HT1080 (cell line): ENCODE data around the gene ZNF557. TPM values are rescaled to one million over a fixed set of nuclear protein-coding genes. Genes with fewer than 3 reads are reported as not detected.

Experiments
- DNase-seq: peaks from one replicate; pipeline ENCODE4 v3.0.0-alpha.2; 2015; ENCODE audit warnings: low read depth
- total RNA-seq: library from RNA; depleted of rRNA; stranded (reverse); fragments of >200 nt; shearing (Covaris generic); gene quantifications from 2 replicates; pipeline ENCODE4 v1.2.3, GENCODE V29; 2014

The ZNF557 gene
- total RNA-seq, 1 experiment from 2014 or later, result 8.5 TPM

DNA sequence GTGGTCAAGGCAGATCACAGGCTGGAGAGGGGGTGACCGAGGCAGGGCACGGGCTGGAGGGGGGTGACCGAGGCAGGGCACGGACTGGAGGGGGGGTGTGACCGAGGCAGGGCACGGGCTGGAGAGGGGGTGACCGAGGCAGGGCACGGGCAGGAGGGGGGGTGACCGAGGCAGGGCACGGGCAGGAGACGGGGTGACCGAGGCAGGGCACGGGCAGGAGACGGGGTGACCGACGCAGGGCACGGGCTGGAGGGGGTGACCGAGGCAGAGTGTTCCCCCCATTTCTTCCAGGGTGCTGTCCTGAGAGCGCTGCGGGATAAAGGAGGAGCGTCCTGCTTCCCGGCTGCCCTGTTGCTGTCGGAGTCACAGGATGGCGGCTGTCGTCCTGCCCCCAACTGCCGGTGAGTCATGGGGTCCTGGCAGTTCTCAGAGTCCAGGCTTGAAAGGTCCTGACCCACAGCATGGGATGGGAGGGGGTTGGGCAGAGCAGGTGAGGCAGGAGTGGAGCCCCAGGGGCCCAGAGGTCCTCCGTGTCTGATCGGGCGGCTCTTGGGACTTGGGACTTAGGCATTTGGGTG lies 5.3 kb downstream of the ZNF557 start:
- no peak for DNase-seq

DNA sequence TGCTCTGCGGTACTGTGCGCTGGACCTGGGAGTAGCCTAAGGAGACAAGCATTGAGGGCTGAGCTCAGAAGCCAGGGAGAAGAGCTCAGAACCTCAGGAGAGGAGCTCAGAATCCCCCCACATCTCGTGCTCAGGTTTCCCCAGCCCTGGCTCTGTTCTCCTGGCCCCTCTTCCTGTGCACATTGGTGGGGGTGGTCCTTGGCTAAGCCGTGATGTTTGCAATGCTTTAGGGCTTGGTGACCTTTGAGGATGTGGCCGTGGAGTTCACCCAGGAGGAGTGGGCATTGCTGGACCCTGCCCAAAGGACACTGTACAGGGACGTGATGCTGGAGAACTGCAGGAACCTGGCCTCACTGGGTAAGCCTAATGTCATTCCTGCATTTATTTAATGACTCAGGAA lies 6.6 kb downstream of the ZNF557 start:
- no peak for DNase-seq

- DNase-seq, result no peak
Observed at GRCh38 chr19:7078008-7078407, 8.5 kb downstream of the ZNF557 start.

GRCh38 chr19:7083076-7083956 lies 13.8 kb downstream of the ZNF557 start:
- DNase-seq, result peak; percentile 21

GRCh38 chr19:7088999-7089398 lies 19.5 kb downstream of the ZNF557 start:
- DNase-seq, result peak; percentile 15

GRCh38 chr19:7098096-7098495 lies 28.6 kb downstream of the ZNF557 start:
- no peak for DNase-seq

DNA sequence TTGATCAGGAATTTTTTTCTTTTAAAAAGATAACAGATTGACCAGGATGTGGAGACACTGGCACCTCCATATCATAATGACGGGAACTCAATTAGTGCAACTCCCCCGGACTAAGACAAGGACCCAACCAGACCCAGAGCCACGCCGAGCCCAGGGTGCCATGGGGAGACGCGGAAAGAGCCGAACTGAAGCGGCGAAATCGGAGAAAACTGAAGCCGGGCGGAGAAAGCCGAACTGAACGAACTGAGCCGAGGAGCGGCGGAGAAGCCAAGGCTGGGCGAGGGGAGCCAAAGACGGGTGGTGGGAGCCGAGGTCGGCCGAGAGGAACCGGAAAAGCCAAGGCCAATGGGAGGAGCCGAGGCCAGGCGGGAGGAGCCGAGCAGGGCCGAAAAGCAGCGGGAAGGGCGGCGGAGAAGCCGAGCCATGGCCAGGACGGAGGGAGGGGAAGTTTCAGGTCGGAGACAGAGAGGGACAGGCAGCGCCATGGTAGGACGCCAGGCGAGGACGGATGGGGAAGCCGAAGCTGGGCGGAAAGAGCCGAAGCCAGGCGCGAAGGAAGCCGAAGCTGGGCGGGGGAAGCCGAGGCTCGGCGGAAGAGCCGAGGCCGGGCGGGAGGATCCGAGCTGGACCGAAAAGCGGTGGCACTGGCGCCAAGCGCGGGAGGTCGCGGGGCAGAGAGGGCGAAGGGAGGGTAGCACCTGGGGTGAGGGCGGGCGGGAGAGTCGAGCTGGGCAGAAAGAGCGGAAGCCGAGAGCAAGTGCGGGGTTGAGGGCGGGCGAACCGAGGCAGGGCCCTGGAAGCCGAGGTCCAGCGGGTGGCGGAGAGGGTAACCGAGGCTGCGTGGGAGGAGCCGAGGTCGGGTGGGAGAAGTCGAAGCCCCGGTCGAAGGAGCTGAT lies 29.4 kb downstream of the ZNF557 start:
- DNase-seq, result peak; percentile 86

DNA sequence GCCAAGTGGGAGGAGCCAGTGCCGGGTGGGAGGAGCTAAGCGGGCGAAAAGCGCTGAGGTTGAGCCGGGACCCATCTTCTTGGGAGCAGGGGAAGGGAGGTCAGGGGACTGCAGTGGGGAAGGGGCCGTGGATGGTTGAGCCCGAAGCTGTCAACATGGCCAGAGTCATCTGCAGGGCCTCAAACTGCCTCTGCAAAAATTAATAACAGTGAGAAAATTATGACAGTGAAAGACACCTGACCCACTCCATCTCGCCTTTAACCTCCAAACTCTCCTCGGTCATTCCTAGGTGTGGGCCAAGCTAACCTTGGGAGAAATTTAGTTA lies 30.1 kb downstream of the ZNF557 start:
- DNase-seq, result no peak

DNA sequence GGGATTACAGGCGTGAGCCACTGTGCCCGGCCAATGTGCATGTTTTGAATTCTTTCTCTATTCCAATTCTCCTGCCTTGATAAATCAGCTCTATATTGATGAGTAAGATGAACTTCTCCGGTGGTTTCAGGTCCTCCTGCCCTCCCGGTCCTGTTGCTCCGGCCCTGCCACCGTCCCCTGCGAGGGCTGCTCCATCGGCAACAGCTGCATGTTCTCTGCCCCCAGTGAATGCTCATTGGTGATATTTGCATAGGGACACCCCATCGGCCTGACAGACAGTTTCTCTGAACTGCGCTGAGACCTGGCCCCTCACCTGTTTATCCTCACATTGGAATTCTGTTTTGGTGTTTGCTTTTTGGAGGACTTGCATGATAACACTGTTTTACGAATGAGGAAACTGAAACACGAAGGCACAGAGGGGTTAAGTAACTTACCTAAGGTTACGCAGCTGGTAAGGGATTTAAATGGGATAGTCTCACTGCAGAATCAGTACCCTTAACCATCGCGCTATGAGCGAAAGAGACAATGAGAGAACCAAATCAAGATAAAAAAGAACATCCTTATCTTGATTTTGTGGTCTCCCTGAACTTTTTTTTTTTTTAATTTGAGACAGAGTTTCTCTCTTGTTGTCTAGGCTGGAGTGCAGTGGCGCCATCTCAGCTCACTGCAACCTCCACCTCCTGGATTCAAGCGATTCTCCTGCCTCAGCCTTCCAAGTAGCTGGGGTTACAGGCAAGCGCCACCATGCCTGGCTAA lies 32.2 kb downstream of the ZNF557 start:
- no peak for DNase-seq

- DNase-seq, result no peak
Observed at GRCh38 chr19:7104747-7105447, 35.4 kb downstream of the ZNF557 start.

DNA sequence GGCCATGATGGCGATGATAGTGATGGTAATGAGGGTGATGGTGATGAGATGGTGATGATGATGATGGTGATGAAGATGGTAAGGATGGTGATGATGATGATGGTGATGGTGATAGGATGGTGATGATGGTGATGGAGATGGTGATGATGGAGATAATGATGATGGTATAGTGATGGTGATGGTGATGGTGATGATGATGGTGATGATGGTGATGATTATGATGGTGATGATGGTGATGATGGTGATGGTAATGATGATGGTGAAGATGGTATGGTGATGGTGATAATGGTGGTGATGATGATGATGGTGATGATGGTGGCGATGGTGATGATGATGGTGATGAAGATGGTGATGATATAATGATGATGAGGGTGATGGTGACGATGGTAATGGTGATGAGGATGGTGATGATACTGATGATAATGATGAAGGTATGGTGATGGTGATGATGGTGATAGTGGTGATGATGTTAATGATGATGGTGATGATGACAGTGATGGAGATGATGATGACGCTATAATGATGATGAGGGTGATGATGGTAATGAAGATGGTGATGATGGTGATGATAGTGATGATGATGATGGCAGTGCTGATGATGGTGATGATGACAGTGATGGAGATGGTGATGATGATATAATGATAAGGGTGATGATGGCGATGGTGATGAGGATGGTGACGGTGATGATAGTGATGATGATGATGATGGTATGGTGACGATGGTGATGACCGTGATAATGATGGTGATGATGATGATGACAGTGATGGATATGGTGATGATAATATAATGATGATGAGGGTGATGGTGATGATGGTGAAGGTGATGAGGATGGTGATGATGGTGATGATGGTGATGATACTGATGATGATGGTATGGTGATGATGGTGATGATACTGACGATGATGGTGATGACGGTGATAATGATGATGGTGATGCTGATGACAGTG lies 37.5 kb downstream of the ZNF557 start:
- no peak for DNase-seq

DNA sequence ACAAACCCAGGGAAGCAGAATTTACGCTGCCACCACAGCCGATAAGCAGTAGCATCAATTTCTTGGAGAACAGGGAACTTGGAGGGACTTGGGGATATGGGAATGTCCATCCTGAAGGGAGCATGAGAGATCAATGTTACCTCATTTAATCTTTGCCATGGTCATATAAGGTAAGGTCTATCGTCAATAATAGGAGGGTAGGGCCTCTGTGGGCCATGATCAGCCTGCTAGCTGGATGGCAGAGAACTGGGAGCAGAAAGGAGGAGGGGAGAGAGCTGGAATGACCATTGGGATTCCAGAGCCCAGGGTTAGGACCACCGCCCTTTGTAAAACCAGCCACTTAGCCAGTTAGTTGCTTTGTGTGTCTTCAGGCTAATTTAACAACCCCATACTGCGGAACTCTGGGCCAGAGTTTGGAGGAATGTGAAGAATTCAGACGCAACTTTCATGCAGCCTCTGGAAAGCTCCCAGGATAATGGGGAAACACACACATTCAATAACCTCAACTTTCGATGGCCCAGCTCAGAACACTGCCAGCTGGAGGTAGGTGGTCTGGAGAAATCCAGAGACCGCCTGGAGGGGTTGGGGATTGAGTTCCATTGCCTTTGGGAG lies 40.3 kb downstream of the ZNF557 start:
- no peak for DNase-seq

- no peak for DNase-seq
Observed at GRCh38 chr19:7112675-7113074, 43.2 kb downstream of the ZNF557 start.

DNA sequence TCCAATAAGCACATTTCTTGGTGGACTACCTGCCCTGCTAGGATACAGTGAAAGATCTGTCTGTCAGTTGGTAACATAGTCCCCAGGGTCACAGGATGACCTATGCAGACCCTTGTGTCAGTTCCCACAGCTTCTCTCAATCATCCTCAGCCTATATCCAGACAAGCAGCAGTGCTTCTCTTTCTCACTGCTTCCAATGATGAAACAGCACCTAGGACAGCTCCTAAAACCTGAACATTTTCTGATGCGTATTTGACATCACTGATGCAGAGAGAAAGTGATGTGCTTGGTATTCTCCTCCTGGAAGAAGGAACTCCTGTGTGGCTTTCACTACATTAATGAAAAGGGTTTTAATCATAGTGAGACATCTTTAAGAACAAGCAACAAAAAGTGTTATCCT lies 43.7 kb downstream of the ZNF557 start:
- no peak for DNase-seq

GRCh38 chr19:7115721-7116120 lies 46.2 kb downstream of the ZNF557 start:
- no peak for DNase-seq

DNA sequence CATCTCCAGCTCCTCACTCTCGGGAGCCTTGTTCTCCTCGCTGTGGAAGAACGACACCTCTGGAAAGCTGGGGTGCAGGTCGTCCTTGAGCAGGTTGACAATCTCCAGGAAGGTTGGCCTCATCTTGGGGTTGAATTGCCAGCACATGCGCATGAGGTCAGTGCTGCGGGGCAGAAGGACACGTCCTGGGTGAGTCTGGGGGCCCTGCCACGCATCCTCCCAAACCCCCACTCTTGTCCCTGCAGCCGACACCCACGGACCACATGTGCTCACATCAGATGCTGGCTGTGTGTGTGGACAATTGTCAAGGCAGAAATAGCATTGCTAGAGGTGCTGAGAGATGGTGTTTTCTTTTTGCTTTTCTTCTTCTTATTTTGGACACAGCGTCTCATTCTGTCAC lies 47.7 kb downstream of the ZNF557 start:
- DNase-seq, result no peak

GRCh38 chr19:7119582-7119981 lies 50.1 kb downstream of the ZNF557 start:
- DNase-seq, result no peak

- DNase-seq, result no peak
Observed at GRCh38 chr19:7120499-7120898, 51.0 kb downstream of the ZNF557 start.

GRCh38 chr19:7122701-7123100 lies 53.2 kb downstream of the ZNF557 start:
- no peak for DNase-seq
